ENCODE measurements around the gene PPFIBP2. TPM values are rescaled to one million over a fixed set of nuclear protein-coding genes. Genes with fewer than 3 reads are reported as not detected.

PPFIBP2 gene
- total RNA-seq, 1 donor from 2014 or later, result 65.8 TPM

DNA sequence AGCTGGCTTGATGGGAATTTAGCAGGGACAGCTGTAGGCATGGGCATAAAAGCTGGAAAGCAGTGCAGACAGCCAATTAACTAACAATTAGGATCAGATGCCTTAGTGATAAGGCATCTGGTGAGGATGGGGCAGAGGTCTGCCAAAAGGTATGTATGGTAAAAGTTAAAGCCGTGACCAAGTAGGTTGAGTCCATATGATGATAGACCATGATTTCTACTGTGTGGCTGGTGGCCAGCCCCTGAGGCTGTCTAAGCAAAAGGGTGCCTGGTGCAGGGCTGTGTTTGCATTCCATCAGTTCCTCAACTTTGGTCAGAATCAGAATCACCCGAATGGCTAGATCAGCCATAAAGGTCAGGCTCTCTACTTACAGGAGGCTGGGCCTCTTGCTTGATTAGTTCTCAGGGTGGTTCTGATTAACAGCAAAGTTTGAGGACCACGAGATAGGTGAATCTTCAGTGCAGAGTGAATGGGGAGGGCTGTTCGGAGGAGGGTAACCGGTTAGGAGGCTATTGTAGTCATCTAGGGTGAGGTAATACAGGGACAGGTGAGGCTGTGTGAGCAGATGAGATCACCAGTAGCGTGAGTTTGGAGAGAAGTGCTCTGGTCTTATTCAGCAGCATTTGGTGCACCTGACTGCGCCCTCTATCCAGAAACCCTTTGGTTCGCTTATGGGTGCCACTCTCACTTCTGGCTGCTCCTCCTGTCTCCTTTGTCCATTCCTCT, 27.2 kb downstream of the PPFIBP2 start:
- Mint-ChIP-seq H3K9me3 (no peaks in the 10 kb centered on the region), H3K4me3 (no peak overlapping the region), H3K36me3 (peaks cover 2% of the 10 kb centered on the region), H3K27ac (peak overlapping the region; percentile 27), H3K27me3 (ENCODE audit: low read depth) (no peaks in the 10 kb centered on the region), H3K4me1 (peaks cover 71% of the 10 kb centered on the region)
- TF ChIP-seq, protein P1, sequence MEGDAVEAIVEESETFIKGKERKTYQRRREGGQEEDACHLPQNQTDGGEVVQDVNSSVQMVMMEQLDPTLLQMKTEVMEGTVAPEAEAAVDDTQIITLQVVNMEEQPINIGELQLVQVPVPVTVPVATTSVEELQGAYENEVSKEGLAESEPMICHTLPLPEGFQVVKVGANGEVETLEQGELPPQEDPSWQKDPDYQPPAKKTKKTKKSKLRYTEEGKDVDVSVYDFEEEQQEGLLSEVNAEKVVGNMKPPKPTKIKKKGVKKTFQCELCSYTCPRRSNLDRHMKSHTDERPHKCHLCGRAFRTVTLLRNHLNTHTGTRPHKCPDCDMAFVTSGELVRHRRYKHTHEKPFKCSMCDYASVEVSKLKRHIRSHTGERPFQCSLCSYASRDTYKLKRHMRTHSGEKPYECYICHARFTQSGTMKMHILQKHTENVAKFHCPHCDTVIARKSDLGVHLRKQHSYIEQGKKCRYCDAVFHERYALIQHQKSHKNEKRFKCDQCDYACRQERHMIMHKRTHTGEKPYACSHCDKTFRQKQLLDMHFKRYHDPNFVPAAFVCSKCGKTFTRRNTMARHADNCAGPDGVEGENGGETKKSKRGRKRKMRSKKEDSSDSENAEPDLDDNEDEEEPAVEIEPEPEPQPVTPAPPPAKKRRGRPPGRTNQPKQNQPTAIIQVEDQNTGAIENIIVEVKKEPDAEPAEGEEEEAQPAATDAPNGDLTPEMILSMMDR (IDR thresholded peaks at IDR 0.05; ENCODE audit: unreplicated experiment), result no peak
- DNase-seq (ENCODE audit: low spot score in 2 of 2, unreplicated experiment in 2 of 2), result no peak

DNA sequence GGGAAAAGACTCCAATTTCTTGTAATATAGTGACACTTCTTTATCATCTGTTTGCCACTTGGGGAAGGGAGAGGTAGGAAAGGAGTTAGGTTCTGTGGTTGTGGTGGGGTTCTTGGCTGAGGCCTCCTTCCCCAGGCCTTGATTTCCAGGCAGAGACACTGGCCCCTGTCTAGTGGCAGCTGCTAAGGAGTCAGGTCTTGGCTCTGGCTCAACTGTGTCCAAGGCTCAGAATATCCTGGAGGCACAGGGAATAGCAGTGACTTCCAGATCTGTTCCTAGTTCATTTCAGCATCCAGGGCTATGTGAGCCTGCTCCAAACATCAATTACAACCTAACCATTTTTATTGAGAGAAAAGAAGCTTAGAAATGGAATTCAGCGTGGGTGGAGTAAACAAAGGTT, 29.5 kb downstream of the PPFIBP2 start:
- H3K27ac Mint-ChIP-seq, result peak overlapping the region; percentile 30
- TF ChIP-seq, protein P1 (IDR thresholded peaks at IDR 0.05; ENCODE audit: unreplicated experiment), result no peak
- H3K27me3 Mint-ChIP-seq (ENCODE audit: low read depth), result no peaks in the 10 kb centered on the region
- H3K4me1 Mint-ChIP-seq, result peaks cover 63% of the 10 kb centered on the region
- DNase-seq (ENCODE audit: low spot score in 2 of 2, unreplicated experiment in 2 of 2), result no peak
- H3K4me3 Mint-ChIP-seq, result no peak overlapping the region
- H3K36me3 Mint-ChIP-seq, result peaks cover 2% of the 10 kb centered on the region
- no peaks in the 10 kb centered on the region for H3K9me3 Mint-ChIP-seq

DNA sequence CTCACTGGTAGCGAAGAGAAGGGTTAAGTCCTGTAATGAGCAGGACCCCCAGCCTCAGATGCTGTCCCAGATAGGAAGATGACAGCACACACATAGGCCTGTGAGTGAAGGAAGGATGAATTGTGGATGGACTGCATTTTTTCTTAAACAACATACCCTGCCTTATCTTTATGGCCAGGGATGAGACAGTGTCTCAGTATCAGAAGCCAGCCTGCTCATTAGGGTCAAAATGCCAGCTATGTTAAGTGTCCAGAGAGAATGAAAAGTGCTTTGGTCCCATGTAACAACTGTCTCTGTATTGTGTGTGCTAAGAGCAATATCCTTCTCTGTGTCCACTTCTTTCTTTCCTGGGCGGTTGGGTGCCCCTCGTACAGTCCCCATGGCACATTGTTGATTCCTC, 30.2 kb downstream of the PPFIBP2 start:
- DNase-seq (ENCODE audit: low spot score in 2 of 2, unreplicated experiment in 2 of 2), result no peak
- TF ChIP-seq, protein P1 (IDR thresholded peaks at IDR 0.05; ENCODE audit: unreplicated experiment), result no peak
- H3K4me3 Mint-ChIP-seq, result no peak overlapping the region
- H3K27me3 Mint-ChIP-seq (ENCODE audit: low read depth), result no peaks in the 10 kb centered on the region
- H3K27ac Mint-ChIP-seq, result no peak overlapping the region
- no peaks in the 10 kb centered on the region for H3K9me3 Mint-ChIP-seq
- H3K4me1 Mint-ChIP-seq, result peaks cover 57% of the 10 kb centered on the region
- peaks cover 2% of the 10 kb centered on the region for H3K36me3 Mint-ChIP-seq

DNA sequence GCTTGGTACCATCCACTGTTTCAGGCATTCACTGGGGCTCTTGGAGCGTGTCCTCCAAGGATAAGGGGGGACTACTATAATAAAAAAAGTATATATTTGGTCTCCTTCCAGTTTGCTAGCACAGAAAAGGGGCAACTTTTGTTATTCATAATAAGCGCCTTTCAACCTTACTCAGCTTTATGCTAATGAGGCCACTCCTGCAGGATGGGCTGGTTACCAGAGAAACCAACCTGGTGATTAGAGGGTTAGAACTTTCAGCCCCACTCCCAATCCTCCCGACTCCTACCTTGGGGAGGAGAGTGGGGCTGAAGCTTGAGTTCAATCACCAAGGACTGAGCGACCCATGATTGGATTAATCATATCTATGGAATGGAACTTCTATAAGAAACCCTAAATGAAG, 31.8 kb downstream of the PPFIBP2 start:
- Mint-ChIP-seq H3K9me3 (no peaks in the 10 kb centered on the region), H3K27ac (no peak overlapping the region), H3K36me3 (peaks cover 8% of the 10 kb centered on the region), H3K27me3 (ENCODE audit: low read depth) (no peaks in the 10 kb centered on the region), H3K4me1 (peaks cover 50% of the 10 kb centered on the region), H3K4me3 (no peak overlapping the region)
- no peak for DNase-seq (ENCODE audit: low spot score in 2 of 2, unreplicated experiment in 2 of 2)
- TF ChIP-seq, protein P1 (IDR thresholded peaks at IDR 0.05; ENCODE audit: unreplicated experiment), result no peak

DNA sequence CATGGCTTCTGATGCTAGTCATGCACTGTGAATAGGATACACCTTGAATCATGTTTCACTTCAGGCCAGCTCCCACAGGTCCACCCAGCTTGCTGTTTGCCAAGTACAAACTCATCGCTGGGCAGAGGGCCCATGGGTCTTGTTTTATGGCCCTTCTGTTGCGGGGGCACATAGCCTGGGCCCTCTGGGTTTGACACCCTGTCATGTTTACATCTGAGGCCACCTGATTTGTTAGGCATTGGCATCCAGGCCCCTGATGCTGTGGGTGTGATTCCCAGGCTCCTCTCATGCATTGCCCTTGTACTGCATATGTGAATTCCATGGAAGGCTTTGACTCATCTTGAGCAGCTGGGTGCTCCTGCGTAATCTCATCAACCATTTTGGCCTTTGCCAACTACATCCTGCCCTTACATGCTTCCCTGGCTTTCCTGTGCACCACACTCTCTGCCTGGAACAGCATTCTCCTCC, 32.6 kb downstream of the PPFIBP2 start:
- TF ChIP-seq, protein P1 (IDR thresholded peaks at IDR 0.05; ENCODE audit: unreplicated experiment), result no peak
- peaks cover 43% of the 10 kb centered on the region for H3K4me1 Mint-ChIP-seq
- H3K4me3 Mint-ChIP-seq, result no peak overlapping the region
- no peaks in the 10 kb centered on the region for H3K9me3 Mint-ChIP-seq
- DNase-seq (ENCODE audit: low spot score in 2 of 2, unreplicated experiment in 2 of 2), result no peak
- no peaks in the 10 kb centered on the region for H3K27me3 Mint-ChIP-seq (ENCODE audit: low read depth)
- peaks cover 8% of the 10 kb centered on the region for H3K36me3 Mint-ChIP-seq
- H3K27ac Mint-ChIP-seq, result peak overlapping the region; percentile 55
